HCT116 (cell line): Measurements from ENCODE around the gene NPEPL1.

ENCODE experiments used
- CEBPB ChIP-seq: IDR thresholded peaks from 2 replicates; pipeline ENCODE4 v1.6.1; 2012; ENCODE audit warnings: low read depth
- EZH2 ChIP-seq: fragments of 200-600 bp; sonication (generic); IDR thresholded peaks from 2 replicates; pipeline ENCODE4 v1.6.1; 2017; ENCODE audit warnings: antibody characterized with exemption, mixed run types
- EZH2phosphoT487 ChIP-seq: fragments of 200-600 bp; IDR thresholded peaks from 2 replicates; pipeline ENCODE4 v1.6.1; 2018; ENCODE audit warnings: antibody characterized with exemption, borderline replicate concordance
- FOSL1 ChIP-seq: IDR thresholded peaks from 2 replicates; pipeline ENCODE4 v1.6.1; 2012; ENCODE audit warnings: low read depth
- POLR2AphosphoS5 ChIP-seq: IDR thresholded peaks from 2 replicates; pipeline ENCODE4 v1.6.1; 2011; ENCODE audit warnings: mild to moderate bottlenecking, low read depth, low read length, moderate library complexity
- SP1 ChIP-seq: IDR thresholded peaks from 2 replicates; pipeline ENCODE4 v1.6.1; 2012; ENCODE audit warnings: low read depth
- TF ChIP-seq, protein P1 (sequence below), 3 experiments: fragments of 200-600 bp in 1 of 3; sonication (generic) in 1 of 3; IDR thresholded peaks in 2 of 3; conservative IDR thresholded peaks in 1 of 3; 2 replicates each; pipeline ENCODE4 v1.5.1; 2012 to 2017; ENCODE audit warnings: low read depth in 2 of 3, low read length in 2 of 3, antibody characterized with exemption in 1 of 3, borderline replicate concordance in 1 of 3, control low read depth in 1 of 3, mild to moderate bottlenecking in 1 of 3, mixed read lengths in 1 of 3, mixed run types in 1 of 3, moderate library complexity in 1 of 3; ENCODE audit not compliant: insufficient read depth in 1 of 3

DNA sequence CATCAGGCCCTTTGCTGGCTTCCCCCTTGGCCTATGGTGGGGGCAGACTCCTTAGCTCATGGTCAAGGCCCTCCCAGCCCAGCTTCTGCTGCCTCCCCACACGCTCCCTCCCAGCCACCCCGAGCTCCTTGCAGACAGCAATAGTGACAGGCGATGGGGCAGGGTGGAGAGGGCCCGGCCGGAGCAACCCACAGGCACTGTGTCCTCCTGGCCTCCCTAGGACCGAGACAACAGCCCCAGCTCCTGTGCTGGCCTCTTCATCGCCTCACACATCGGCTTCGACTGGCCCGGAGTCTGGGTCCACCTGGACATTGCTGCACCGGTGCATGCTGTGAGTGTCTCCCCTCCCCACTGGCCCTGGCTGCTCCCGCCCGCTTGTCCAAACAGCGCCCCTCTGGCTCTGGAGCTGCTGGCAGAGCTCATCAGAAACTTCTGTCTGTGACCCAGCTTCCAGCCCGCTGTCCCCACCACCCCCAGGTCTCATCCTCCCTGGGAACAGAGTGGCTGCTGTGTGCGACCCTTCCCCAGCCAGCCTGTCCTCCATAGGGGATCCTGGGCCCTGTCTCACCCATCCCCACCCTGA is 21.8 kb downstream of the NPEPL1 start:
- TF ChIP-seq, protein P1, sequence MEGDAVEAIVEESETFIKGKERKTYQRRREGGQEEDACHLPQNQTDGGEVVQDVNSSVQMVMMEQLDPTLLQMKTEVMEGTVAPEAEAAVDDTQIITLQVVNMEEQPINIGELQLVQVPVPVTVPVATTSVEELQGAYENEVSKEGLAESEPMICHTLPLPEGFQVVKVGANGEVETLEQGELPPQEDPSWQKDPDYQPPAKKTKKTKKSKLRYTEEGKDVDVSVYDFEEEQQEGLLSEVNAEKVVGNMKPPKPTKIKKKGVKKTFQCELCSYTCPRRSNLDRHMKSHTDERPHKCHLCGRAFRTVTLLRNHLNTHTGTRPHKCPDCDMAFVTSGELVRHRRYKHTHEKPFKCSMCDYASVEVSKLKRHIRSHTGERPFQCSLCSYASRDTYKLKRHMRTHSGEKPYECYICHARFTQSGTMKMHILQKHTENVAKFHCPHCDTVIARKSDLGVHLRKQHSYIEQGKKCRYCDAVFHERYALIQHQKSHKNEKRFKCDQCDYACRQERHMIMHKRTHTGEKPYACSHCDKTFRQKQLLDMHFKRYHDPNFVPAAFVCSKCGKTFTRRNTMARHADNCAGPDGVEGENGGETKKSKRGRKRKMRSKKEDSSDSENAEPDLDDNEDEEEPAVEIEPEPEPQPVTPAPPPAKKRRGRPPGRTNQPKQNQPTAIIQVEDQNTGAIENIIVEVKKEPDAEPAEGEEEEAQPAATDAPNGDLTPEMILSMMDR (IDR thresholded peaks at IDR 0.05 in 2 of 3, conservative IDR thresholded peaks at IDR 0.05 in 1 of 3; ENCODE audit: borderline replicate concordance in 1 of 3, insufficient read depth in 1 of 3, low read depth in 2 of 3, low read length in 2 of 3): no peak
- TF ChIP-seq POLR2AphosphoS5 (no peak), FOSL1 (no peak), SP1 (no peak), CEBPB (no peak), EZH2 (no peak), EZH2phosphoT487 (no peak)
